Astrocyte (in vitro differentiated cells and primary cell): ENCODE data around the gene STK11IP.

Experiments
- EZH2 ChIP-seq: IDR thresholded peaks from 2 replicates; pipeline ENCODE4 v1.6.1; 2012; ENCODE audit warnings: mild to moderate bottlenecking, low read length, inconsistent platforms; ENCODE audit not compliant: insufficient read depth
- TF ChIP-seq, protein P1 (sequence below): IDR thresholded peaks from 2 replicates; pipeline ENCODE4 v1.5.1; 2011; ENCODE audit warnings: low read depth, mild to moderate bottlenecking, inconsistent platforms, low read length, moderate library complexity; ENCODE audit not compliant: insufficient read depth

DNA sequence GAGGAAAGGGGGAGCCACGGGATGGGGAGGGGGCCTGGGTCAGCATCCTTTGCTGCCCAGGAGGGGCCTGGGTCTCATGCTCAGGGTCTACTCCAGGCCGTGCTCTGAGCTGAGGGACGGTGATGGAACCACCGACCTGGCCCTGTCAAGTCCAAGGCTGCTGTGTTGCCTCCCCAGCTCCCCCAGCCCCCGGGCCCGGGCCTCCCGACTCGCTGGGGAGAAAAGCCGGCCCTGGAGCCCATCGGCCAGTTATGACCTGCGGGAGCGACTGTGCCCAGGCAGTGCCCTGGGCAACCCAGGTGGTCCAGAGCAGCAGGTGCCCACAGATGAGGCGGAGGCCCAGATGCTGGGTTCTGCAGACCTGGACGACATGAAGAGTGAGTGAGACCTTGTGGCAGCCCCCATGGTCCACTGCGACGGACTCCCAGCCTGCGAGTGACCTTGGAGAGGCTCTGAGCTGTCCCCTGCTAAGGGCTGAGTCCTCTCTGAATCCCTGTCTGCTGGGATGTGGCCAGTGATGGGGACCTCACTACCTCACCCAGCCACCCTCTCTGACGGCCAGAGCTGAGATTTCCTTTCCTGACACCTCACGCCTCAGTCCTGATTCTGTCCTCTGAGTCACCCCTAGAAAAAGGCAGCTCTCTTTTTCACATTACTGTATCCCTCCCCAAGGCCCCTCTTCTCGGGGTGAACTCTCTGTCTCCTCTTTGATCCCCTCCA is 32.5 kb downstream of the STK11IP start:
- TF ChIP-seq, protein P1, sequence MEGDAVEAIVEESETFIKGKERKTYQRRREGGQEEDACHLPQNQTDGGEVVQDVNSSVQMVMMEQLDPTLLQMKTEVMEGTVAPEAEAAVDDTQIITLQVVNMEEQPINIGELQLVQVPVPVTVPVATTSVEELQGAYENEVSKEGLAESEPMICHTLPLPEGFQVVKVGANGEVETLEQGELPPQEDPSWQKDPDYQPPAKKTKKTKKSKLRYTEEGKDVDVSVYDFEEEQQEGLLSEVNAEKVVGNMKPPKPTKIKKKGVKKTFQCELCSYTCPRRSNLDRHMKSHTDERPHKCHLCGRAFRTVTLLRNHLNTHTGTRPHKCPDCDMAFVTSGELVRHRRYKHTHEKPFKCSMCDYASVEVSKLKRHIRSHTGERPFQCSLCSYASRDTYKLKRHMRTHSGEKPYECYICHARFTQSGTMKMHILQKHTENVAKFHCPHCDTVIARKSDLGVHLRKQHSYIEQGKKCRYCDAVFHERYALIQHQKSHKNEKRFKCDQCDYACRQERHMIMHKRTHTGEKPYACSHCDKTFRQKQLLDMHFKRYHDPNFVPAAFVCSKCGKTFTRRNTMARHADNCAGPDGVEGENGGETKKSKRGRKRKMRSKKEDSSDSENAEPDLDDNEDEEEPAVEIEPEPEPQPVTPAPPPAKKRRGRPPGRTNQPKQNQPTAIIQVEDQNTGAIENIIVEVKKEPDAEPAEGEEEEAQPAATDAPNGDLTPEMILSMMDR = no peak
- TF ChIP-seq EZH2 = no peak
